LNCAP (cell line): Measurements from ENCODE around the gene FARSA.

Source experiments
- TF ChIP-seq, protein P1 (sequence below): fragments of 450-650 bp; IDR thresholded peaks from 2 replicates; pipeline ENCODE4 v1.5.1; 2017; ENCODE audit warnings: mild to moderate bottlenecking

The FARSA gene

DNA sequence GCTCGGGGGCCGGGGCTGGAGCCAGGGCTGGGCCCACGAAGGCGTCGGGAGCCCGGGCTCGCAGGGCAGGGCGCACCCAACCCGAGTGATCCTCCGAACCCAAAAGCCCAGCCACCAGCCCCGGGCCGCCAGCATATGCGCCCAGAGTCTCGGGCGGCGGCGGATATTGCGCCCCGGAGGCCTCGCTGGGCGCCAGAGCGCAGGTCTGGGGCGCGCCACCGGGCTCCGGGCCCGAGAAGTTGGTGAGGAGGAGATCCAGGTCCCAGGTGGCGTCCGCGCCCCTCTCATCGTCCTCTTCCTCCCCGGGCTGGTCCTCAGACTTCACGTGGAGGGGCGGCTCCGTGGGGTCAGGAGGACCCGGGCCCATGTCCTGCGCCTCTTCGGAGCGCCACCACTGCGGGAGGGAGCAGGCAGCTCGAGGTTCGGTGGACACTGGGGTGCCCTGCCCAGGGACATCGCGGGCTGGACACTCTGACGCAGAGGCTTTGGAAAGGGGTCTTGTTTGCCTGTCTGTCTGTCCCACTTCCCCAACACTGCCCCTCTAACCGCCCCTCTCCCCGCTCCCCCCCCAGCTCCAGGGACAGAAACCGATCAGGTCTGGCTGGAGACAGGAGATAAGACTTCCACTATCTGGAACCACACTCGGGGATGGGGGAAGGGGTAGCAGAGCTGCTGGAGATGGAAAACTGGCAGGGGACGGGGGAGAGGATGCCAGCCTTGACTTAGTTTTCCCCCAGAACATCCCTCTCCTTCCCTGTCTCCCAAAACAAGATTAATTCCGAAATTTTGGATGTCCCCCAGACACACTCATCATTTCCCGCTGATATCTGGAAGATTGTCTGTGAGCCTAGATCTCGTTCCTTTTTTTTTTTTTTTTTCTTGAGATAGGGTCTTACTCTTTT, 47.5 kb downstream of the FARSA start:
- TF ChIP-seq, protein P1, sequence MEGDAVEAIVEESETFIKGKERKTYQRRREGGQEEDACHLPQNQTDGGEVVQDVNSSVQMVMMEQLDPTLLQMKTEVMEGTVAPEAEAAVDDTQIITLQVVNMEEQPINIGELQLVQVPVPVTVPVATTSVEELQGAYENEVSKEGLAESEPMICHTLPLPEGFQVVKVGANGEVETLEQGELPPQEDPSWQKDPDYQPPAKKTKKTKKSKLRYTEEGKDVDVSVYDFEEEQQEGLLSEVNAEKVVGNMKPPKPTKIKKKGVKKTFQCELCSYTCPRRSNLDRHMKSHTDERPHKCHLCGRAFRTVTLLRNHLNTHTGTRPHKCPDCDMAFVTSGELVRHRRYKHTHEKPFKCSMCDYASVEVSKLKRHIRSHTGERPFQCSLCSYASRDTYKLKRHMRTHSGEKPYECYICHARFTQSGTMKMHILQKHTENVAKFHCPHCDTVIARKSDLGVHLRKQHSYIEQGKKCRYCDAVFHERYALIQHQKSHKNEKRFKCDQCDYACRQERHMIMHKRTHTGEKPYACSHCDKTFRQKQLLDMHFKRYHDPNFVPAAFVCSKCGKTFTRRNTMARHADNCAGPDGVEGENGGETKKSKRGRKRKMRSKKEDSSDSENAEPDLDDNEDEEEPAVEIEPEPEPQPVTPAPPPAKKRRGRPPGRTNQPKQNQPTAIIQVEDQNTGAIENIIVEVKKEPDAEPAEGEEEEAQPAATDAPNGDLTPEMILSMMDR: peak; percentile 6; the same call in 1 of the 2 replicates

DNA sequence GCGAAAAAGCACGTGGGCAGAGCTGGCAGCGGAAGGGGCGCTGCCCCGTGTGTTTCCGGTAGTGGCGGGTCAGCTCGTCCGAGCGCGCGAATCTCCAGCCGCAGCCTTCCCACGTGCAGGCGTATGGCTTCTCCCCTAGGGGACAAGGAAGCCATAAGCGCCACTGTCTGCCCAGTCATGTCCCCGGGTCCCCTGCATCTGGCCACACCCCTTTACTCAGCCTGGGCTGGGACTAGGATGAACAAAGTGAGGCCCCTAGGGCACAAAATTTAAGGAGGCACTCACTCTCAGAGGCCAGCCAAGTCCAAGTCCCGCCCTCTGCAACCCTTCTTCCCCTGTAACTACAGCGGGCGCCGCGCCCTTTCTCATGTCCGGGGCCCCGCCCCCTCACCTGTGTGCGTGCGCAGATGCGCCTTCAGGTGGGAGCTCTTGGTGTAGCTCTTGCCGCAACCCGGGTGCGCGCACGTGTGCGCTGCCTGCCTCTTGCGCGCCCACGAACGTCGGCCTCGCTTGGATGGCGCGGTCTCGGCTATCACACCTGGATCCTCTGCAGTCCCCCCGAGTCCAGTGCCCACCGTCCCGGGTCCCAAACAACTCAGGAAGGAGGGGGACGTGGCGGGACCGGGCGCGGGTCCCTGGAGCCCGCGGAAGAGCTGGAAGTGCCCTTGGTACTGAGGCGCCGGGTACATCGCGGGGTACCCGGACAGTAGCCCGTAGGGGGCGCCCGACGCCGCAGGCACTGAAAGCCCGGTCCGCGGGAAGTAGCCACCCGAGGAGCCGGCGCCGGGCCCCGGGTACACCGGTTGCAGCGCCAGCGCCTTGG, 48.4 kb downstream of the FARSA start:
- TF ChIP-seq, protein P1: peak; percentile 73

DNA sequence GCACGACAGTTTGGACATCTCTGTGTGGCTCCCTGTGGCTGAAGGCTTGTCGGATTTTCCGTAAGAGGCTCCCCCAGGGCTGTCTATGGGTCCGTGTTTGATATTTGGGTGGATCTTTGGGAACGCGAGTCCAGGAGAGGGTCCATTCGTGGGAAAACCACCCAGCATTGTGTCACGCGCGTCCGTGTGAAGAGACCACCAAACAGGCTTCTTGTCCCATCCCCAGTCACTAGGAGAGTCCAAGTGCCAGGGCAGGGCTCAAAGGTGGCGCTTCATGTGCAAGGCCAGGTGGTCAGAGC, 48.9 kb downstream of the FARSA start:
- TF ChIP-seq, protein P1: no peak

DNA sequence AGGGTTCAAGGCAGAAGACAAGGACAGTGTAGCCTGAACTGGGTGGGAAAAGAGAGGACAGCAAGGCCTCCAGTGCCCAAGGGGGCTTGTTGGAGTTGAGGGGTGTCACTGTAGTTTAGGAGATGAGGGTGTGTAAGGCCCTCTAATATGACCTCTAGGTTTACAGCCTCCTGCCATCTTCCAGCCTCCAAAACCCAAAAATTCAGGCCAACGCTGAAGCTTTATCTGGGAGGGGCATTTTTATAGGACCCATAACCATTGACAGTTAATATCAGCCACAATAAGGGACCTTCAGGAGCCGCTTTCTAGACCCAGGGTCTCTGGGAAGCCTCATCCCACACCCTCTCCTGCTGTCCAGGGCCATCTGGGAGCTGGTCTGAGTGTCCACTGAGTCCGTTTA, 49.3 kb downstream of the FARSA start:
- TF ChIP-seq, protein P1: no peak

DNA sequence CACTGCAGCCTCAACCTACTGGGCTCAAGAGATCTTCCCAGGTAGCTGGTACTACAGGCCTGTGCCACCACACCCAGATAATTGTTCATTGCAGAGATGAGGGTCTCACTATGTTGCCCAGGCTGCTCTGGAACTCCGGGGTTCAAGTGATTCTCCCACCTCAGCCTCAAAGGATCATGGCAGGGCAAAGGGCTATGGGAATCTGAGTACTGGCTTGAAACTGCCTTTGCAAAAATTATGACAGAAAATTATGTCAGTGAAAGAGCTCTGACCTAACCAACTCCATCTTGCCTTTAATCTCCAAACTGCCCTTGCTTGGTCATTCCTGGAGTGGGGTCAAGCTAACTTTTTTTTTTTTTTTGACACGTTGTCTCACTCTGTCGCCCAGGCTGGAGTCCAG, 50.9 kb downstream of the FARSA start:
- TF ChIP-seq, protein P1: no peak

DNA sequence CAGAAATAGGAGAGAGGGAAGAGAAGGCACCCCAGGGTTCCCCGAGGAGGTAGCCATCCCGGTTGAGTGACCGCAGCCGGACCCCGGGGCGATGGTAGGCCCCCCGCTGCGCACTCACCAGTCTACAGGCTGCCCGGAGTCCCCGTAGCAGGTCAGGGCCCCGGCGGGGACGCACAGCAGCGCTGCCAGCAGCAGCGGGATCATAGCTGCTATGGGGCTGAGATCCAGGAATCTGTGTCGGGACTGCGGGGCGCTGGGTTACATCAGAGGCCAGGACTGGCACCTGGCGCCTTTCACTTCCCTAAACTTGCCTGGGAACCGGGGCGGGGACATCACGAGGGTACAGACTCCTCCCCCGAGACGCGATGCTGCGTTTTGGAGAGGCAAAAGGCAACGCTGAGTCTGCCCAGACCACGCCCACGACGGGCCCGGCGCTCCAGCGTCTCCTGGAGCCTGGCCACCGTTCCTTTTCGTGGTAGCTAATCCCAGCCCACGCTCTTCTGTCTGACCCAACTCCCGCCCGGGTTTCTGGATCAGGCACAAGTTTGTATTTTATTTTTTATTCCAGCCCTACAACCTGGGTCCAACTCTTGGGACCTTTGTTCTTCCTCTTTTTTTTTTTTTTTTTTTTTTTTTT, 52.2 kb downstream of the FARSA start, which contains the start of gene DNASE2:
TSS of gene DNASE2 (minus strand) at position 278 of the 637 bp plus-strand sequence. CDS start at position 204, 74 bp downstream.
- TF ChIP-seq, protein P1: no peak

DNA sequence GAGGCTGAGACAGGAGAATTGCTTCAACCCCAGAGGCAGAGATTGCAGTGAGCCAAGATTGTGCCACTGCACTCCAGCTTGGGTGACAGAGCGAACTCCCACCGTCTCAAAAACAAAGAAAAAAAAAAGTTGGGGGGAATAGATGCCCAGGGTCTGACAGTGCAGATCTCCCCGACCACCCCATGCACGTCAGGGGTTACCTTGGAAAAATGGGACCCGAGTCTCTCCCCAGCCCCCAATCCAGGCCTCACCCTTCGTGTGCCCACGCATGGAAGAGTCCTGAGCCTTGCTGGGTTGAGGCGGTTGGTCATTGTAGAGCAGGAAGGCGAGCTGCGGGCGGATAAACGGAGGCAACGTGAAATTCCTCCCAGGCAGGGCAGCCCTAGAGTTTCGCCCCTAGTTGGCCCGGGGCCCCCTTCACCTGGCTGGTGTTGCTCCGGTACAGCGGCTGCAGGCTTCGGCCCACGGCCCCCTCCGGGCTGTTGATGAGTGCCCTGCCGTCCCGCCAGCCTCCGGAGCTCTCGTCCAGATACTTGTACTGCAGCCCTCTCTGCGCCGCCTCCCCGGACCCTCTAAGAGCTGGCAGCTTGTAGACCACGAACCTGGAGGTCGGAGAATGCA, 52.9 kb downstream of the FARSA start:
- TF ChIP-seq, protein P1: no peak
